K562 (cell line): ENCODE data around the gene KRT80. TPM values are rescaled to one million over a fixed set of nuclear protein-coding genes. Genes with fewer than 3 reads are reported as not detected.

ENCODE experiments used
- ATAC-seq: fragments of 200-7000 bp; cut with Tn5 transposase; 3 replicates; pipeline ENCODE4 v1.9.1; 2020; ENCODE audit warnings: moderate library complexity
- BruUV-seq: library from RNA; stranded (reverse); fragments of 400-500 nt; replicated peaks from 2 replicates; lab custom pipeline; 2021; lab: Mats Ljungman, UMichigan
- CTCF ChIA-PET: fragments of 300-600 bp; formaldehyde crosslinking; extraction: SDS; loops from one replicate; lab custom pipeline; 2021; ENCODE audit warnings: low intra/inter-chr PET ratio; lab: Yijun Ruan, JAX
- POLR2A ChIA-PET: fragments of 300-600, 350-650 bp; sonication (Branson Sonifier 250); formaldehyde crosslinking; extraction: SDS; loops from one replicate; lab custom pipeline; 2021; ENCODE audit warnings: antibody characterized with exemption, inconsistent platforms; lab: Yijun Ruan, JAX
- DNase-seq, 4 experiments: peaks; one replicate each; pipeline versions ENCODE4 v3.0.0 to v3.0.0-alpha.2; 2011 to 2018; ENCODE audit warnings: low spot score in 3 of 4, mixed read lengths in 3 of 4; ENCODE audit errors: extremely low read depth in 1 of 4
- FAIRE-seq: peaks from 2 replicates; lab custom pipeline; 2011; peaks lifted over from hg19 to GRCh38; lab: Jason Lieb, UNC
- H2AFZ ChIP-seq: 2 replicates; pipeline ENCODE4 v1.6.0; 2011; ENCODE audit warnings: low read depth, low read length, control low read depth, inconsistent platforms
- H3K27ac ChIP-seq: fragments of 200-600 bp; 3 replicates; pipeline ENCODE4 v1.8.0; 2011; ENCODE audit warnings: low read depth, mild to moderate bottlenecking, control low read depth, inconsistent platforms, low read length, moderate library complexity, mixed read lengths; ENCODE audit errors: extremely low read depth
- H3K27me3 ChIP-seq, 2 experiments: fragments of 300-600 bp in 1 of 2; 2 replicates in 1 of 2; 3 replicates in 1 of 2; pipeline versions ENCODE4 v1.6.0 to v1.8.0; 2011; ENCODE audit warnings: inconsistent platforms in 2 of 2, low read length in 2 of 2, mild to moderate bottlenecking in 1 of 2, mixed read lengths in 1 of 2, moderate library complexity in 1 of 2; ENCODE audit not compliant: control insufficient read depth in 2 of 2, insufficient read depth in 2 of 2
- H3K36me3 ChIP-seq: fragments of 300-600 bp; 3 replicates; pipeline ENCODE4 v1.8.0; 2011; ENCODE audit warnings: mild to moderate bottlenecking, low read length, inconsistent platforms; ENCODE audit not compliant: control insufficient read depth, insufficient read depth
- H3K4me1 ChIP-seq, 2 experiments: fragments of 200-600 bp in 1 of 2; replicated peaks in 1 of 2; 2 replicates in 1 of 2; 3 replicates in 1 of 2; pipeline versions ENCODE4 v1.5.1 to v1.8.0; 2011; ENCODE audit warnings: inconsistent platforms in 2 of 2, low read length in 2 of 2, mild to moderate bottlenecking in 1 of 2, mixed read lengths in 1 of 2, moderate library complexity in 1 of 2; ENCODE audit not compliant: control insufficient read depth in 2 of 2, insufficient read depth in 2 of 2
- H3K4me2 ChIP-seq: 2 replicates; pipeline ENCODE4 v1.6.1; 2011; ENCODE audit warnings: low read length, control low read depth, inconsistent platforms, mixed read lengths; ENCODE audit not compliant: insufficient read depth
- H3K4me3 ChIP-seq: fragments of 200-600 bp; sonication (generic), shearing (Covaris generic); 2 replicates; pipeline ENCODE4 v1.5.1; 2016; ENCODE audit warnings: control low read depth, inconsistent platforms
- H3K79me2 ChIP-seq: fragments of 200-600 bp; 3 replicates; pipeline ENCODE4 v1.8.0; 2011; ENCODE audit warnings: low read length, inconsistent platforms; ENCODE audit not compliant: control insufficient read depth, insufficient read depth
- H3K9ac ChIP-seq, 2 experiments: 2 replicates each; pipeline versions ENCODE4 v1.6.0 to v1.6.1; 2011; ENCODE audit warnings: low read depth in 2 of 2, low read length in 2 of 2, control low read depth in 1 of 2, inconsistent platforms in 1 of 2, mild to moderate bottlenecking in 1 of 2, mixed read lengths in 1 of 2; ENCODE audit not compliant: insufficient read depth in 1 of 2
- H3K9me1 ChIP-seq: one replicate; pipeline ENCODE4 v1.6.0; 2011; ENCODE audit warnings: inconsistent platforms, mild to moderate bottlenecking, low read length, moderate library complexity; ENCODE audit not compliant: control insufficient read depth, insufficient read depth
- H3K9me3 ChIP-seq: replicated peaks from 2 replicates; pipeline ENCODE4 v1.5.1; 2011; ENCODE audit warnings: low read depth, low read length, inconsistent platforms; ENCODE audit not compliant: control insufficient read depth, insufficient read depth
- H4K20me1 ChIP-seq: replicated peaks from 2 replicates; pipeline ENCODE4 v1.6.1; 2011; ENCODE audit warnings: low read length, inconsistent platforms, mixed read lengths; ENCODE audit not compliant: control insufficient read depth, insufficient read depth
- SMAD4 ChIP-seq: fragments of 250-450 bp; sonication (Bioruptor Pico); conservative IDR thresholded peaks from 2 replicates; pipeline ENCODE4 v1.8.0; 2021; ENCODE audit warnings: inconsistent platforms, mild to moderate bottlenecking, moderate library complexity
- SRF ChIP-seq, 2 experiments: fragments of 250-450, 450-650 bp in 1 of 2; sonication (Bioruptor Pico) in 1 of 2; sonication (generic) in 1 of 2; formaldehyde crosslinking; IDR thresholded peaks; 2 replicates each; pipeline versions ENCODE4 v1.5.0 to v1.5.1; 2020 to 2022; ENCODE audit warnings: mild to moderate bottlenecking in 1 of 2, missing genetic modification reagents in 1 of 2
- ZNF146 ChIP-seq: IDR thresholded peaks from one replicate; pipeline ENCODE4 v1.6.1; 2018; ENCODE audit warnings: missing compliant biosample characterization; ENCODE audit not compliant: unreplicated experiment
- WGBS: fragments of 100-300 bp; shearing (Covaris generic); methylation state at CpG from one replicate; pipeline ENCODE4 v1.1.6; 2016; ENCODE audit warnings: low coverage, mixed read lengths; ENCODE audit not compliant: insufficient coverage; ENCODE audit errors: missing lambda C conversion rate; 5-methylcytosine and 5-hydroxymethylcytosine counted together
- in situ Hi-C: fragments of 300-500 bp; cut with MboI; formaldehyde crosslinking; loops from 4 replicates; pipeline ENCODE4 v1.15.0; 2018; ENCODE audit warnings: inconsistent platforms, mixed read lengths
- intact Hi-C: fragments of 100-400 bp; cut with micrococcal nuclease; formaldehyde crosslinking; loops from 2 replicates; pipeline ENCODE4 v1.14.2; 2022
- polyA plus RNA-seq, 8 experiments: library from polyadenylated mRNA; depleted of rRNA in 4 of 8; stranded (reverse) in 5 of 8; unstranded in 3 of 8; fragments of >200 nt; fragmentation: Nextera tagmentation in 2 of 8; fragmentation: Illumina TruSeq in 1 of 8; extraction: Ambion mirVana in 2 of 8; extraction: Trizol in 1 of 8; gene quantifications; 2 replicates each; pipeline versions ENCODE4 v1.2.1 to v1.2.3, GENCODE V29; 2011 to 2014; ENCODE audit warnings: inconsistent platforms in 1 of 8, missing spikeins in 1 of 8
- total RNA-seq, 7 experiments: library from RNA; depleted of rRNA in 6 of 7; stranded (reverse); fragments of >200 nt in 6 of 7; fragmentation: Illumina TruSeq in 2 of 7; extraction: Trizol in 2 of 7; gene quantifications; 2 replicates each; pipeline versions ENCODE4 v1.2.1 to v1.2.3, GENCODE V29; 2011 to 2021; ENCODE audit warnings: low replicate concordance in 1 of 7
- TF ChIP-seq, protein P1 (sequence below): fragments of 450-650 bp; IDR thresholded peaks from 2 replicates; pipeline ENCODE4 v1.6.1; 2018; ENCODE audit warnings: mild to moderate bottlenecking, low read depth; ENCODE audit not compliant: partially characterized antibody

Gene KRT80
- total and polyA plus RNA-seq, 9 of the 15 experiments (the other 6 are each of a cell fraction or from before 2014, with no cell fraction given), result not detected

DNA sequence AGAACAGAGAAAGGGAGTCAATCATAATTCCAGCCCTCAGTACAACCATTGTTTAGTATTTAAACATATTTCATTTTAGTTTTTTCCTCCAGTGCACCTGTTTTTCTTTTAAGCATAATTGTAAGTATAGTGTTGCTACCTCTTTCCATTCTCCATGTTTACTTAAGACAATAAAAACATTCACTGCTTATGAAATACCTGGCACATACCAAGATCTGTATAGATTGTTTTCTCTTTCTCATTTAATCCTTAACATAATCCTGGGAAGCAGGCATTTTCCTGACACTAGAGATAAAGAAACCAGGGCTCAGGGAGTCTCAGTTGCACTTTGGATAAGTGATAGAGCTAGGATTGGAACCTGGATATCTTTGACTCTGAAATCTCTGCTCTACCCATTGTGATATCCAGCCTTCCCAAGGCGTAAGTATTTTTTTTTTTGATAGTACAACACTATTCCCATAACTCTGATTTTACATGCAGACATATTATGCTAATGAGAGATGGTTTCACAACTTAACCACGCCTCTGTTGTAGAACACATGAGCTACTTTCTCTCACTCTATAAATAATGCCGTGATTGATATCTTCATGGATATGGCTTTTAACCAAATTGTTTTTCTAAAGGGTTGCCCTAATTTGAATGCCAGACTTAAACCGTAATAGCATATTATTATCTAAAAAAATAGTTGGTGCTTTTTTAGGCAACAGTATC is 29.4 kb upstream of the KRT80 start:
- H2AFZ ChIP-seq, result no peak overlapping the region
- no peaks in the 10 kb centered on the region for H3K9me3 ChIP-seq
- H3K36me3 ChIP-seq, result no peaks in the 10 kb centered on the region
- H3K9ac ChIP-seq, result no peak overlapping the region
- no peaks in the 10 kb centered on the region for H4K20me1 ChIP-seq
- in situ Hi-C loops, result no loop called here
- DNase-seq (no peak), ATAC-seq (no peak), FAIRE-seq (no peak)
- H3K27me3 ChIP-seq, result peaks cover 0 to 7% of the 10 kb centered on the region in 2 experiments; a peak in 1 of 5 replicates
- CTCF ChIA-PET, result no interaction called here
- no peaks in the 10 kb centered on the region for H3K9me1 ChIP-seq
- H3K4me3 ChIP-seq, result no peak overlapping the region
- no peak for TF ChIP-seq ZNF146 (CRISPR knock-in tag)
- TF ChIP-seq, protein P1, sequence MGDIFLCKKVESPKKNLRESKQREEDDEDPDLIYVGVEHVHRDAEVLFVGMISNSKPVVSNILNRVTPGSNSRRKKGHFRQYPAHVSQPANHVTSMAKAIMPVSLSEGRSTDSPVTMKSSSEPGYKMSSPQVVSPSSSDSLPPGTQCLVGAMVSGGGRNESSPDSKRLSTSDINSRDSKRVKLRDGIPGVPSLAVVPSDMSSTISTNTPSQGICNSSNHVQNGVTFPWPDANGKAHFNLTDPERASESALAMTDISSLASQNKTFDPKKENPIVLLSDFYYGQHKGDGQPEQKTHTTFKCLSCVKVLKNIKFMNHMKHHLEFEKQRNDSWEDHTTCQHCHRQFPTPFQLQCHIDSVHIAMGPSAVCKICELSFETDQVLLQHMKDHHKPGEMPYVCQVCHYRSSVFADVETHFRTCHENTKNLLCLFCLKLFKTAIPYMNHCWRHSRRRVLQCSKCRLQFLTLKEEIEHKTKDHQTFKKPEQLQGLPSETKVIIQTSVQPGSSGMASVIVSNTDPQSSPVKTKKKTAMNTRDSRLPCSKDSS, result no peak
- no peak for TF ChIP-seq SMAD4 (CRISPR knock-in tag)
- no peak for TF ChIP-seq SRF (CRISPR knock-in tag; IDR thresholded peaks at IDR 0.05)
- no TSS peak for BruUV-seq
- POLR2A ChIA-PET, result interaction anchor here (0.6 to 1.8 kb wide), 4 partner anchors 9 to 472 kb away, joined by 3 to 5 read pairs (median 4); no protein-coding TSS in a partner anchor
- H3K4me2 ChIP-seq, result no peak overlapping the region
- intact Hi-C loops, result no loop called here
- no peaks in the 10 kb centered on the region for H3K79me2 ChIP-seq
- WGBS, result 0% methylated on average over 4 of the region's 4 CpGs
- no peaks in the 10 kb centered on the region for H3K4me1 ChIP-seq
- no peak overlapping the region for H3K27ac ChIP-seq
